GM18870 (cell line): ENCODE results near the gene CACNA2D3.

Experiments used
- ATAC-seq: cut with Tn5 transposase; IDR thresholded peaks from one replicate; pipeline ENCODE4 v1.9.1; 2021; ENCODE audit warnings: moderate library complexity; ENCODE audit not compliant: unreplicated experiment

CACNA2D3 gene

GRCh38 chr3:54324103-54324502 is 201.8 kb downstream of the CACNA2D3 start:
- ATAC-seq, result no peak

- ATAC-seq, result no peak
These were observed 204.6 kb downstream of the CACNA2D3 start for GRCh38 chr3:54326951-54327350.

- ATAC-seq, result no peak
These were observed 209.0 kb downstream of the CACNA2D3 start for GRCh38 chr3:54331341-54331740.

- ATAC-seq, result no peak
These were observed 215.5 kb downstream of the CACNA2D3 start for GRCh38 chr3:54337846-54338245.

DNA sequence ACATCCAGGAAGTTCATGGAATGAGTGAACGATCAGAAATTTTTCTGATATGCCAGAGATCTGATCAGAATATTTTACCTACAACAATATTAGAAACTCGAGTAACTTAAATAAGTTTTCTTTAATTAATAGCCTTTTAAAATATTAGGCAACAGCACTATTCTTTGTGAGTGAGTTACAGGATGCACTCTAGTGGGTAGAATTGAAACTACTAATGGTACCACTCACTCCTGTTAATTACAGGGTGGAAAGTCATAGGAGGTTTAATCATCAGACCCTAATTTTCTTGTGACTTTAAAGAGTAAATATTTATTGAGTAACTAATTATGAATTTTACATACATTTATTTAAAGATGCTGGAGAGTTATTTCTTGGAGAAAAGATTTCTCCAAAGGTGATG is 217.3 kb downstream of the CACNA2D3 start:
- ATAC-seq, result no peak

DNA sequence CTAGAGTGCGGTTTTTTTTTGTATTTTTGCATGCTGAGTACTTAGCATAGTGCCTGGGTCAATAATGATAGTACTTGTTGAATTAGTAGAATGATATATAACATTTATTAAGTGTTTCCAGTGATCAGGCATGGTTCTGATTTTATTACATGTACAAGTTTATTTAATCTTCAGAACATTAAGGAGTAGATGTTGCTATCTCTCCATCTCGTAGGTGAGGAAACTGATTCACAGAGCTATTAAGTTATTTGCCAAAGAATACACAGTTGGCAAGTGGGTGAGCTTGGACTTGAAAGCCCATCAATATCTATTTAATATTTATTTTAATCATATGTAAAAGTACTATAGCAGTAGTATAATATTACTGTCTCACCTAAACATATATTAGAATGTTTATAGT is 219.5 kb downstream of the CACNA2D3 start:
- ATAC-seq, result no peak

GRCh38 chr3:54342676-54343075 is 220.3 kb downstream of the CACNA2D3 start:
- ATAC-seq, result no peak

DNA sequence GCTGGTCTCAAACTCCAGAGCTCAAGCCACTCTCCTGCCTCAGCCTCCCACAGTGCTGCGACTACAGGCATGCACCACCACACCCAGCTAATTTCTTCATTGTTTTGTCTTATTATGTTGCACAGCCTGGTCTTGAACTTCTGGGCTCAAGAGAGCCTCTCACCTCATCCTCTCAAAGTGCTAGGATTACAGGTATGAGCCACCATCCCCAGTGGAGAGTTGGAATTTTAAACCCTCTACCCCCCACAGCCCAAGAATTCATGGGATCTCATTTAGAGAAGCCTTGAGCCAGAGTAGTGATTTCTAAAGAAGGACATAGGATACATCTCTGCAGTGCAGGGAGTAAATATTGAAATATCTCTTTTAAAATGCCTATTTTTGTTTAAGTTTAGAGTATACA is 221.1 kb downstream of the CACNA2D3 start:
- no peak for ATAC-seq

- no peak for ATAC-seq
These were observed 222.4 kb downstream of the CACNA2D3 start for GRCh38 chr3:54344601-54345231.

GRCh38 chr3:54345847-54346375 is 223.6 kb downstream of the CACNA2D3 start:
- no peak for ATAC-seq

DNA sequence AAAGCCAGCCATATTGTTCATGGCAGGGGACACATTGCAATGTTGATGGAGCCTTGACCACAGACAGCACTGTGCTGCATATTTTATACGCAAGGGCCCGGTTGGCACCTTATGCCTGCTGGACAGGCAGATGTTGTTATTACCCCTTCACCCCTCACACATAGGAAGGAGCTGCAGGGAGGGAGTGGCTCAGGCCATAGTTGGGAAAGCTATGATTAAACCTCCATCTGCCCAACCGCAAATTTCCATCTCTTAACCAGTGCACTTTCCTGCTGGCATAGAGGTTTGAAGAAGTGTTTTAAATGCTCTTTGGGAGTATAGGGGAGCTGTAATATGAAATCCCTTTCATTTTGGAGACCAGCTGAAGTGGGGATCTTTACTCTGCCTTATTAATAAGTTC is 224.7 kb downstream of the CACNA2D3 start:
- no peak for ATAC-seq

DNA sequence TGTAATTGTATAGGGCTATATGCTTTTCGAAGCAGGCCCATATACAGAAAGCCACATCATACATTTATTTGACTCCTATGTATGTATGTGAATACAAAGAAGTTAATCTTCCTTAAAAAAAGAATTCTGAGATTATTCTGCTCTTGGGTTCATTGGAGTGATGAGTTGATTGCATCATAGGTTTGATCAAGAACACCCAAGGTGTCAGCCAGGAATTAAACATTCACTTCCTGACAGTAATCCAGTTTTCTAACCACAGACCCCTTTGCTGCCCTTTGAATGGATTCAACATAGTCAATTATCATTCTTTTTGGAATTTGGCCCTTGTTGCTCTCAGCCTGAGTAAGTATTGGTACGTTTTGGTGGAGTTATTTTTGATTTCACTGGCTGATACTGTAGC is 225.6 kb downstream of the CACNA2D3 start:
- no peak for ATAC-seq

DNA sequence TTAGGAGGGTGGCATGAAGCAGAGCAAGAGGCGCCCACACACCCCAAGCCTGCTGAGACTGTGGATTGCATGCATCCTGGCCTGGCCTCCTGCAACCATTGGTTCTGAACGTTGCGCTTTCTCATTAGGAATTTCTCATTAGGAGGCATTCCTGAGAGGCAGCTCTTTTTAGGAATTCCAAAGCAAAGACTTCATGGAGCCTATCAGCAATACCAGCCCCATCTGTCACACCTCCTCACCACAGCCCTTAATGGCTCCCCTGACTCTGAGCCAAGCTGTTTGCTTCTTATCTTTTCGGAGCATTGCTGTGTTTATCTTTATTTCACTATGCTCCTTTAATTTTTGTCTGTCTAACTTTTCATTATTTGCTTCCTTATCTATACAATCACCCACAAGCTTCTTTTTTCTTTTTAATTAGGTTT is 226.9 kb downstream of the CACNA2D3 start:
- ATAC-seq, result no peak

- ATAC-seq, result no peak
These were observed 227.3 kb downstream of the CACNA2D3 start for GRCh38 chr3:54349691-54350090.

- no peak for ATAC-seq
These were observed 231.2 kb downstream of the CACNA2D3 start for GRCh38 chr3:54353546-54353945.

DNA sequence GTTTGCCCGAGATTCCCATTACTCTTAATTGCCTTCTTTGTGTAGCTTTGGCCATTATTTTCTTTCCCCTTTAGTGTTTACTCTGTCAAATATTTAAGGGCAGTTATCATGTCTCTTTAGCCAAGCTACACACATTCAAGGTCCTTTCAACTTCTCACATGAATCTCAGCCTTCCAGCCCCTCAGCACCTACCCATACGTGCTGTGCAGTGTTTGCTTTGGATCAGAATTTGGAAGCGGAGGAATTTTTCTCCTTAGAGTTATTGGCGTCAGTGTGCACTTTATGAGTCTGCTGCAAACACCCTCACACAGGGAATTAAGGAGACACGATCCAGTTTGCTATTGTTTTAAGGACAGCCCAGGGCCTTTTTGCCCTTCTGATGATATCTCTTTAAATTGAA is 231.6 kb downstream of the CACNA2D3 start:
- ATAC-seq, result no peak

DNA sequence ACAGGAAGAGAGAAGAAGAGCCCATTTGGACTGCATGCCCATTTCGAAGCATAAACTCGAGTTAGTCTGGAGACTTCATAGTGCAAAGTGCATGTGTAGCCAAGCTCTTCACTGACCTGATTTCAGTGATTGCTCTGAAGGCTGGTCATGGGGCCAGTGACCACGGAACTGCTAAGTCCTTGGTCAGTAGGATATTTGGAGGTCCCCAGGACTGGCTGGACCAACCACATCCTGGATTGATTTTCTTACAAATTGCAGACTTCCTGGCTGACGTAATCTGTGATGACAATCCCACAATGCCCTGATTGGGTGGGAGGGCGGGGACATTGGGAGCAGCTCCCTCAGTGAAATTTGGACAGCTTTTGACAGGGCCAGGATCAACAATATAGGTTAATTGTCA is 233.4 kb downstream of the CACNA2D3 start:
- no peak for ATAC-seq

- ATAC-seq, result no peak
These were observed 234.1 kb downstream of the CACNA2D3 start for GRCh38 chr3:54356261-54357045.

GRCh38 chr3:54357301-54357700 is 234.9 kb downstream of the CACNA2D3 start:
- ATAC-seq, result no peak

- ATAC-seq, result no peak
These were observed 236.0 kb downstream of the CACNA2D3 start for GRCh38 chr3:54358316-54358715.

DNA sequence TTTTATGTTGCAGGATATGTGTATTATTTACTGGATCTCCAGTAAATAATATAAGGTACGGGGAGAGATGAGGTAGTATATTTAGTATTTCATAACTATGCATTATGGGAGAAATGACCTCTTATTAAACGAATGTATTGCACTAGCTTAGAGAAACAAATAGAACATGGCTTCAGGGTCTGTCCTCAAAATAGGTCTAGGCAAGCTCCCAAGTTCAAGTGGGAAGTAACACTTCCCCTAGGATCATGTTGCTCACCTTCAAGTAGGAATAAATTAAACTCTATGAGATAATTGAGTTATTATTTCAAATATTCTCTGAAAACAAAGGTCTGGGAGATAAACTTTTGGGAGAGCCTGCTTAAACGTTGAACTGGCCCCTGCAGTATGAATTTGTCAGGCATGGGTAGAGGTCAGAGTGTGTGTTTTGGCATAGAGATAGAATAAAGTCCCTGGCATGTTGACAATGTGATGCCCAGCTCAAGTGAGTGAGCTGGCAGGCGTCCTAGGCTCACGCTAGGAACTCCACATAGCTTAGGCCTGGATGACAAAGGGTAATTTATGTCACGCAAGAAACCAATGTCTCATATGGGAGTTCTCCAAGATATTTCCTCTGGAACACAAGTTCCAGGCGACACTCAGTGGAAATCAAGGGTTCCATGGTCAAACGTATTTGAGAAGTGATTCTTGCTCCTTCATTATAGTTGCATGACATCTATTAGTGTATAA is 236.8 kb downstream of the CACNA2D3 start:
- ATAC-seq, result no peak

DNA sequence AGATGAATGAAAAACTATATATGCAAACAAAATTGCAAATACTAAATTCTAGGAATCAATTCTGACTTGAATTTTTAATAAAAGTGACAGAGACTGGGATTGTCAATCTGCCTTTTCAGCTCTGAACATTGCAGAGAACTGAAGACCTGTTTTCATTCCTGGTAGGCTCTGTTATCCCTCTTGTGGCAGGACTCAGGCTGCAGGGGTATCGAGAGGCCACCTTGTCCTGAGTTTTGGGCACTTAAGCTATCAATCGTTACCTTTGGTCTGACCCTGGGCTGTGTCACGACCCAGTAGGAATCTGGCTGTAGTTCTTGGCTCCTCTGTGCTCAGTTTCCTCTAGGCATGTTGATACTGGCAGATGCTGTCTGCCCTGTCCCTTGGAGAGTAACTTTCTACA is 238.0 kb downstream of the CACNA2D3 start:
- no peak for ATAC-seq
